GM21390 (cell line): ENCODE results near the gene NAV1.
"Not testable (repeated sequence)": the region's sequence is repeated elsewhere in the genome, so short reads cannot be mapped to it uniquely, and the experiment has no call there.

Experiments
- ATAC-seq: cut with Tn5 transposase; IDR thresholded peaks from one replicate; pipeline ENCODE4 v1.9.1; 2021; ENCODE audit not compliant: unreplicated experiment

NAV1 gene

GRCh38 chr1:201543871-201544642, 5.1 kb downstream of the NAV1 start:
- no peak for ATAC-seq

GRCh38 chr1:201544710-201545109, 5.8 kb downstream of the NAV1 start:
- ATAC-seq, result no peak

GRCh38 chr1:201545851-201546492, 7.0 kb downstream of the NAV1 start:
- ATAC-seq, result no peak

GRCh38 chr1:201549522-201549921, 10.6 kb downstream of the NAV1 start:
- ATAC-seq, result not testable (repeated sequence)

GRCh38 chr1:201551096-201551495, 12.2 kb downstream of the NAV1 start:
- no peak for ATAC-seq

- no peak for ATAC-seq
Observed at GRCh38 chr1:201551877-201552731, 13.2 kb downstream of the NAV1 start.

- no peak for ATAC-seq
Observed at GRCh38 chr1:201552941-201553351, 14.0 kb downstream of the NAV1 start.

GRCh38 chr1:201553496-201554189, 14.7 kb downstream of the NAV1 start:
- ATAC-seq, result no peak

- ATAC-seq, result no peak
Observed at GRCh38 chr1:201554190-201554600, 15.3 kb downstream of the NAV1 start.

GRCh38 chr1:201554789-201555592, 16.1 kb downstream of the NAV1 start:
- no peak for ATAC-seq

- no peak for ATAC-seq
Observed at GRCh38 chr1:201555593-201555945, 16.6 kb downstream of the NAV1 start.

- ATAC-seq, result no peak
Observed at GRCh38 chr1:201556841-201557571, 18.1 kb downstream of the NAV1 start.

GRCh38 chr1:201557572-201557958, 18.6 kb downstream of the NAV1 start:
- ATAC-seq, result no peak

GRCh38 chr1:201559679-201560162, 20.8 kb downstream of the NAV1 start:
- ATAC-seq, result no peak

- no peak for ATAC-seq
Observed at GRCh38 chr1:201560328-201561194, 21.6 kb downstream of the NAV1 start.

- no peak for ATAC-seq
Observed at GRCh38 chr1:201561195-201561564, 22.3 kb downstream of the NAV1 start.

GRCh38 chr1:201561601-201562000, 22.7 kb downstream of the NAV1 start:
- ATAC-seq, result no peak

- no peak for ATAC-seq
Observed at GRCh38 chr1:201562257-201562656, 23.3 kb downstream of the NAV1 start.
